Motor neuron (in vitro differentiated cells): Measurements from ENCODE around the gene NUDT4. TPM values are rescaled to one million over a fixed set of nuclear protein-coding genes. Genes with fewer than 3 reads are reported as not detected.

ENCODE experiments used
- ATAC-seq, 8 experiments: fragments of 200-7000 bp; cut with Tn5 transposase; replicated peaks in 6 of 8; 2 replicates each; pipeline ENCODE4 v1.8.0; 2021; ENCODE audit warnings: mild to moderate bottlenecking in 8 of 8, moderate library complexity in 8 of 8
- H3K27ac ChIP-seq, 2 donors: fragments of 250-450 bp; sonication (Bioruptor Pico); 2 replicates each; pipeline ENCODE4 v1.9.0; 2021; ENCODE audit warnings: antibody characterized with exemption in 2 of 2, mild to moderate bottlenecking in 2 of 2, moderate library complexity in 1 of 2
- H3K4me1 ChIP-seq, 2 donors: fragments of 250-450 bp; sonication (Bioruptor Pico); replicated peaks in 1 of 2; 2 replicates each; pipeline ENCODE4 v1.6.1; 2021; ENCODE audit warnings: antibody characterized with exemption in 2 of 2, mild to moderate bottlenecking in 2 of 2, moderate library complexity in 1 of 2
- H3K4me3 ChIP-seq, 5 donors: fragments of 250-450 bp; sonication (Bioruptor Pico); 2 replicates each; pipeline ENCODE4 v1.9.0; 2021; ENCODE audit warnings: antibody characterized with exemption in 5 of 5, mild to moderate bottlenecking in 5 of 5, moderate library complexity in 4 of 5
- WGBS, 10 experiments: fragments of 450-650 bp; shearing (Covaris generic); methylation state at CpG; one replicate each; pipeline ENCODE4 v1.0.0; 2022; 5-methylcytosine and 5-hydroxymethylcytosine counted together
- in situ Hi-C, 9 experiments: fragments of 400-800 bp; cut with MboI; loops; one replicate each; pipeline ENCODE4 v1.15.0; 2021; ENCODE audit warnings: low sequenced_read_pairs in 9 of 9, low pct_unique_long_range_greater_than_20kb in 2 of 9; ENCODE audit not compliant: unreplicated experiment in 9 of 9
- total RNA-seq, 8 experiments: library from RNA; unstranded; fragments of 300-600 nt; gene quantifications; 2 replicates each; pipeline versions ENCODE4 v1.2.3 to v1.2.4, GENCODE V29; 2022

Gene NUDT4
- total RNA-seq: 10 to 100 TPM; 31.8 to 75.1 (median 39.7) TPM

- Histone ChIP-seq H3K4me1 (peaks cover 10 to 13% of the 10 kb centered on the region in 2 donors), H3K27ac (peak within 1 kb of the TSS; percentile 54 to 84), H3K4me3 (peak within 1 kb of the TSS; percentile 67 to 98 (median 96))
- peak; percentile 71 to 92 (median 87) for ATAC-seq
- in situ Hi-C loops: loop anchor here in 6 of 9 experiments (25.0 kb wide), 1 partner anchor 390 kb away; no protein-coding TSS in a partner anchor
- 0 to 17% (median 14%) methylated on average over 2 to 15 of the region's 79 CpGs; no CpG with 5 or more reads in 2 of the 10 experiments for WGBS, 10 experiments
These were observed at the start of gene NUDT4 for GRCh38 chr12:93377252-93378195. NUDT4 (plus strand) TSS chr12:93377925; CDS start chr12:93378323, 398 bp downstream.

- ATAC-seq: no peak
- in situ Hi-C loops: no loop called here
- Histone ChIP-seq H3K27ac (no peak overlapping the region), H3K4me1 (peaks cover 0 to 9% of the 10 kb centered on the region in 2 donors), H3K4me3 (no peak overlapping the region)
- 83 to 100% (median 100%) methylated on average over 1 of the region's 3 CpGs; no CpG with 5 or more reads in 3 of the 10 experiments for WGBS, 10 experiments
These were observed 44.7 kb upstream of the NUDT4 start for GRCh38 chr12:93333054-93333453.

- Histone ChIP-seq H3K4me3 (no peak overlapping the region), H3K27ac (no peak overlapping the region), H3K4me1 (peaks cover 0 to 16% of the 10 kb centered on the region in 2 donors)
- ATAC-seq: no peak
- WGBS, 10 experiments: 80 to 100% (median 98%) methylated on average over 1 to 3 of the region's 3 CpGs; no CpG with 5 or more reads in 2 of the 10 experiments
- in situ Hi-C loops: no loop called here
These were observed 43.9 kb upstream of the NUDT4 start for GRCh38 chr12:93333828-93334227.

GRCh38 chr12:93335603-93336162 lies 42.0 kb upstream of the NUDT4 start:
- ATAC-seq: no peak
- H3K4me3 ChIP-seq: no peak overlapping the region
- H3K4me1 ChIP-seq: peaks cover 0 to 16% of the 10 kb centered on the region in 2 donors
- WGBS, 10 experiments: 78 to 100% (median 91%) methylated on average over 1 to 9 of the region's 9 CpGs; no CpG with 5 or more reads in 2 of the 10 experiments
- in situ Hi-C loops: no loop called here
- no peak overlapping the region for H3K27ac ChIP-seq

GRCh38 chr12:93336291-93336741 lies 41.4 kb upstream of the NUDT4 start:
- Histone ChIP-seq H3K4me3 (no peak overlapping the region), H3K4me1 (peaks cover 0 to 16% of the 10 kb centered on the region in 2 donors), H3K27ac (no peak overlapping the region)
- 0 to 100% (median 14%) methylated on average over 1 to 3 of the region's 4 CpGs; no CpG with 5 or more reads in 5 of the 10 experiments for WGBS, 10 experiments
- ATAC-seq: peak in 5 of 8 experiments; percentile 24 to 79 (median 66)
- in situ Hi-C loops: no loop called here

GRCh38 chr12:93338598-93338997 lies 39.1 kb upstream of the NUDT4 start:
- Histone ChIP-seq H3K4me1 (peaks cover 0 to 16% of the 10 kb centered on the region in 2 donors), H3K4me3 (no peak overlapping the region), H3K27ac (no peak overlapping the region)
- WGBS, 10 experiments: 72 to 100% (median 92%) methylated on average over 2 to 6 of the region's 7 CpGs; no CpG with 5 or more reads in 1 of the 10 experiments
- ATAC-seq: peak in 5 of 8 experiments; percentile 38 to 80 (median 71)
- in situ Hi-C loops: no loop called here

GRCh38 chr12:93339695-93340094 lies 38.0 kb upstream of the NUDT4 start:
- in situ Hi-C loops: no loop called here
- 58 to 100% (median 86%) methylated on average over 1 to 3 of the region's 4 CpGs; no CpG with 5 or more reads in 2 of the 10 experiments for WGBS, 10 experiments

GRCh38 chr12:93341409-93342049 lies 36.2 kb upstream of the NUDT4 start:
- Histone ChIP-seq H3K4me3 (no peak overlapping the region), H3K4me1 (peaks cover 3 to 7% of the 10 kb centered on the region in 2 donors), H3K27ac (no peak overlapping the region)
- ATAC-seq: no peak
- WGBS, 10 experiments: 42 to 100% (median 65%) methylated on average over 1 to 3 of the region's 3 CpGs; no CpG with 5 or more reads in 4 of the 10 experiments
- in situ Hi-C loops: no loop called here

More at GRCh38 chr12:93339695-93340094, 38.0 kb upstream of the NUDT4 start:
- Histone ChIP-seq H3K4me3 (no peak overlapping the region), H3K27ac (no peak overlapping the region), H3K4me1 (peaks cover 0 to 16% of the 10 kb centered on the region in 2 donors)
- no peak for ATAC-seq

- ATAC-seq: peak in 6 of 8 experiments; percentile 67 to 98 (median 96)
These were observed 30.5 kb upstream of the NUDT4 start for GRCh38 chr12:93347054-93347785.

GRCh38 chr12:93348575-93349435 lies 28.9 kb upstream of the NUDT4 start:
- Histone ChIP-seq H3K27ac (no peak overlapping the region), H3K4me3 (no peak overlapping the region), H3K4me1 (peaks cover 4 to 14% of the 10 kb centered on the region in 2 donors)
- ATAC-seq: no peak
- 69 to 100% (median 90%) methylated on average over 3 to 8 of the region's 10 CpGs for WGBS, 10 experiments
- in situ Hi-C loops: no loop called here

More at GRCh38 chr12:93347054-93347785, 30.5 kb upstream of the NUDT4 start:
- H3K4me1 ChIP-seq: peaks cover 4 to 14% of the 10 kb centered on the region in 2 donors
- WGBS, 10 experiments: 17 to 60% (median 42%) methylated on average over 1 to 8 of the region's 8 CpGs
- no peak overlapping the region for H3K4me3 ChIP-seq
- H3K27ac ChIP-seq: peak overlapping the region in 1 of 2 donors; percentile 37
- in situ Hi-C loops: no loop called here

- Histone ChIP-seq H3K27ac (no peak overlapping the region), H3K4me1 (peaks cover 4 to 10% of the 10 kb centered on the region in 2 donors), H3K4me3 (no peak overlapping the region)
- WGBS, 10 experiments: 83 to 100% (median 100%) methylated on average over 1 of the region's 1 CpG; no CpG with 5 or more reads in 4 of the 10 experiments
- in situ Hi-C loops: no loop called here
- ATAC-seq: no peak
These were observed 26.0 kb upstream of the NUDT4 start for GRCh38 chr12:93351726-93352125.
